ENCODE measurements around the gene PTPRE.
A peak's percentile ranks its signal among the peaks of the same experiment; 100 is the strongest.

PTPRE gene

GRCh38 chr10:127890832-127891334 lies 16.0 kb upstream of the PTPRE start:
- Mint-ChIP-seq H3K27ac (no peak overlapping the region), H3K4me1 (no peaks in the 10 kb centered on the region), H3K4me3 (no peak overlapping the region), H3K9me3 (no peaks in the 10 kb centered on the region), H3K27me3 (peaks cover 23% of the 10 kb centered on the region), H3K36me3 (no peaks in the 10 kb centered on the region)
- ATAC-seq: no peak

- no peaks in the 10 kb centered on the region for H3K36me3 Mint-ChIP-seq
- ATAC-seq: no peak
- H3K27ac Mint-ChIP-seq: no peak within 1 kb of the TSS
- peaks cover 2% of the 10 kb centered on the region for H3K9me3 Mint-ChIP-seq
- H3K4me1 Mint-ChIP-seq: no peaks in the 10 kb centered on the region
- H3K27me3 Mint-ChIP-seq: peaks cover 15% of the 10 kb centered on the region
- H3K4me3 Mint-ChIP-seq: no peak within 1 kb of the TSS
Measured at GRCh38 chr10:127892743-127893142, 14.2 kb upstream of the PTPRE start, which contains the start of gene CLRN3. TSS of gene CLRN3 (minus strand) at chr10:127892941. CDS start at chr10:127892784, 157 bp downstream.

GRCh38 chr10:127894146-127894545 lies 12.8 kb upstream of the PTPRE start:
- Mint-ChIP-seq H3K27ac (no peak overlapping the region), H3K4me1 (no peaks in the 10 kb centered on the region), H3K4me3 (no peak overlapping the region), H3K9me3 (peaks cover 7% of the 10 kb centered on the region), H3K27me3 (peaks cover 13% of the 10 kb centered on the region), H3K36me3 (no peaks in the 10 kb centered on the region)
- no peak for ATAC-seq

DNA sequence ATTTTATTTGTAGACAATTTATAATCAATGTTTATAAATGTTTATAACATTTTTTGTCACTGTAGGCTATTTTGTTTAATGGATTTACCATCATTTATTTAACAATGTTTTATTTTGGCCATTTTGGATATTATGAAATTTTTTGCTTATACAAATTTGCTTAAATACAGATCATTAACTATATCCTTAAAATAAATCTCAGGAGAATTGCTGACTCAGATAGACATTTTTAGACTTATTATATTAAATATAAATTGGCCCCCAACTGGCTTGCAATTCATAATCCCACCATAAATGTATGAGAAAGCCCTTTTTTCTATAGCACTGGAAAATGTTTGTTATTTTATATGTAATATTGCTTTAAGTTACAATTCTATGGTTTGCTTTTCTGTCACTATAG lies 10.3 kb upstream of the PTPRE start:
- peaks cover 22% of the 10 kb centered on the region for H3K27me3 Mint-ChIP-seq
- no peaks in the 10 kb centered on the region for H3K4me1 Mint-ChIP-seq

GRCh38 chr10:127897177-127897576 lies 9.7 kb upstream of the PTPRE start:
- Mint-ChIP-seq H3K36me3 (no peaks in the 10 kb centered on the region), H3K4me1 (no peaks in the 10 kb centered on the region), H3K9me3 (peaks cover 7% of the 10 kb centered on the region), H3K27ac (no peak overlapping the region), H3K27me3 (peaks cover 22% of the 10 kb centered on the region), H3K4me3 (no peak overlapping the region)
- ATAC-seq: no peak

More for the DNA sequence above, 10.3 kb upstream of the PTPRE start:
- Mint-ChIP-seq H3K27ac (no peak overlapping the region), H3K4me3 (no peak overlapping the region), H3K9me3 (peaks cover 7% of the 10 kb centered on the region), H3K36me3 (no peaks in the 10 kb centered on the region)
- ATAC-seq: no peak

- H3K4me1 Mint-ChIP-seq: no peaks in the 10 kb centered on the region
- no peaks in the 10 kb centered on the region for H3K36me3 Mint-ChIP-seq
- H3K27ac Mint-ChIP-seq: no peak overlapping the region
- ATAC-seq: no peak
- no peak overlapping the region for H3K4me3 Mint-ChIP-seq
- peaks cover 7% of the 10 kb centered on the region for H3K9me3 Mint-ChIP-seq
- H3K27me3 Mint-ChIP-seq: peaks cover 46% of the 10 kb centered on the region
Measured at GRCh38 chr10:127899766-127900387, 7.0 kb upstream of the PTPRE start.

DNA sequence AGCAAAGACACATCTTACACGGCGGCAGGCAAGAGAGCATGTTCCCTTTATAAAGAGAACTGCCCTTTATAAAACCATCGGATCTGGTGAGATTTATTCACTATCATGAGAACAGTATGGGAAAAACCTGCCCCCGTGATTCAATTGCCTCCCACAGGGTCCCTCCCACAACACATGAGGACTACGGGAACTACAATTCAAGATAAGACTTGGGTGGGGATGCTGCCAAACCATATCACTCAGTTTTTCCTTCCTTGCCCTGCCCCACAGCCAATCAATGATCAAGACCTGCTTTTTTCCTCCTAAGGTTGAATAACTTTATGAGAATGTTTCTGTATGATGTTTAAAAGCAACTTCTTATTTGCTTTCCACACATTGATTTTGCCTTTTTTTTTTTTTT lies 3.1 kb upstream of the PTPRE start:
- Mint-ChIP-seq H3K27me3 (peaks cover 56% of the 10 kb centered on the region), H3K4me1 (peaks cover 7% of the 10 kb centered on the region), H3K4me3 (no peak overlapping the region), H3K36me3 (no peaks in the 10 kb centered on the region), H3K9me3 (no peaks in the 10 kb centered on the region), H3K27ac (no peak overlapping the region)
- no peak for ATAC-seq

- no peaks in the 10 kb centered on the region for H3K9me3 Mint-ChIP-seq
- H3K27me3 Mint-ChIP-seq: peaks cover 49% of the 10 kb centered on the region
- no peak overlapping the region for H3K27ac Mint-ChIP-seq
Measured at GRCh38 chr10:127904311-127905000, 2.4 kb upstream of the PTPRE start.

DNA sequence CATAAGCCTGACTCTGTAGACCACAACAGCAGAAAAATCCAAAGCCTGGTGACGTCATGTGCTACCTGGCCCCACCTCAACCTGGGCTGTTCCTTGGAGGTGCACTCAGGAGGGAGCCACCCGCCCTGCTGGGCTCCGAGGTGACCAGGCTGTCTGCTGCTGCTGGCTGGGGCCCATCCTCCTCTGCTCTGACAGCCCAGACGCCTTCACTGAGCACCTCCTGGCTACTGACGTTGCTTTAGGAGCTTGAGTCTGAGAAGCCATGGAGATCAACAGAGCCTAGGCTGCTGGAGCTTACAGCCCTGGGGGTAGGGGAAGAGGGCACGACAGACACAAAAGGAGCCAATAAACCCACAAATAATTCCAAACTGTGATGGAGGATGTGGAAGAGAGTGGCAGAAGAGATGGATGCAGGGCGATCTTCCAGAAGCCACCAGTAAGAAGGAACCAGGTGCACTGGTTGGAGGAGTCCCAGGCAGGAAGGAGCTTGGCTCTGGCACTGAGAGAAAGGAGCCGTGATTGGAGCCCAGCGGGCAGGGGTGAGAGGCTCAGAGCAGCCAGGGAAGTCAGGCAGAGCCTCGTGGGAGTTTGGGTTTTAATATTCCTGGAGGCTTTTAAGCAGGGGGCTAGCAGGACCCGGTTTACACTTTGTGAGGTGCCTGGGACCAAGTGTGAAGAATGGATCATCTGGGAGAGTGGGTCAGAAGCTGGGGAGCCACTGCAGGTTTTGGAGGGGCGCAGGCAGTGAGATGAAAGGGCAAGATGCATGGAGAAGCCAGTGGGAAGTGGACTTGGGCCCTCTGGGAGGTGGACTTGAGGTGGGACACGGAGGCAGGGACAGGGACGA lies 1.7 kb upstream of the PTPRE start:
- no peak for ATAC-seq
- Mint-ChIP-seq H3K27me3 (peaks cover 43% of the 10 kb centered on the region), H3K27ac (no peak overlapping the region), H3K4me1 (peaks cover 7% of the 10 kb centered on the region), H3K9me3 (no peaks in the 10 kb centered on the region), H3K36me3 (no peaks in the 10 kb centered on the region), H3K4me3 (no peak overlapping the region)

More at GRCh38 chr10:127904311-127905000, 2.4 kb upstream of the PTPRE start:
- ATAC-seq: no peak
- H3K4me1 Mint-ChIP-seq: peaks cover 7% of the 10 kb centered on the region
- no peaks in the 10 kb centered on the region for H3K36me3 Mint-ChIP-seq
- no peak overlapping the region for H3K4me3 Mint-ChIP-seq

DNA sequence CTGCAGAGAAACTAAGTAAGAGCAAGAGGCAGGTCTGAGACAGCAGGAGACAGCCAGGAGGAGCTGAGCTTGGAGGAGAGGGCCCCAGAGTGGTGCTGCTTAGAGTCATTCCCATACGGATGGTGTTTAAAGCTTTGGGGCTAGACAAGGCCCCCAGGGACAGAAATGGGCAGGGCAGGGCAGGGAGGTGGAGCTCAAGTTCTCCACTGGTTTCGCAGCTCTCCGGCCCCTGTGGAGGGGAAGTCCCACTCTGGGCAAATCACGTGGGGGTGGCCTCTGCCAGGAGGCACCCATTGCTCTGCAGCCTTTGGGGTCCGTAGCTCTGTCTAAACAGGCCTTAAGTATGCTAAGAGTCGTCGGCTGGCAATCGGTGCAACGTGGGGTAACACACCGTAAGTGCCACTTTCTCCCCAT lies 1.0 kb upstream of the PTPRE start:
- ATAC-seq: no peak
- Mint-ChIP-seq H3K27ac (no peak overlapping the region), H3K36me3 (no peaks in the 10 kb centered on the region), H3K27me3 (peaks cover 43% of the 10 kb centered on the region), H3K4me3 (no peak overlapping the region), H3K9me3 (no peaks in the 10 kb centered on the region), H3K4me1 (peaks cover 7% of the 10 kb centered on the region)

GRCh38 chr10:127907411-127908105 lies 655 bp downstream of the PTPRE start:
- H3K4me3 Mint-ChIP-seq: peak overlapping the region; percentile 24
- H3K36me3 Mint-ChIP-seq: no peaks in the 10 kb centered on the region
- no peaks in the 10 kb centered on the region for H3K9me3 Mint-ChIP-seq
- peak; percentile 34 for ATAC-seq
- H3K27ac Mint-ChIP-seq: no peak overlapping the region
- peaks cover 7% of the 10 kb centered on the region for H3K4me1 Mint-ChIP-seq
- peaks cover 42% of the 10 kb centered on the region for H3K27me3 Mint-ChIP-seq

- no peaks in the 10 kb centered on the region for H3K9me3 Mint-ChIP-seq
- ATAC-seq: no peak
- H3K4me1 Mint-ChIP-seq: peaks cover 7% of the 10 kb centered on the region
- peaks cover 34% of the 10 kb centered on the region for H3K27me3 Mint-ChIP-seq
- H3K4me3 Mint-ChIP-seq: no peak overlapping the region
- no peak overlapping the region for H3K27ac Mint-ChIP-seq
- no peaks in the 10 kb centered on the region for H3K36me3 Mint-ChIP-seq
Measured at GRCh38 chr10:127908106-127908958, 1.4 kb downstream of the PTPRE start.

- Mint-ChIP-seq H3K27ac (no peak overlapping the region), H3K36me3 (no peaks in the 10 kb centered on the region), H3K9me3 (no peaks in the 10 kb centered on the region), H3K4me3 (no peak overlapping the region), H3K4me1 (peaks cover 7% of the 10 kb centered on the region), H3K27me3 (peaks cover 28% of the 10 kb centered on the region)
- no peak for ATAC-seq
Measured at GRCh38 chr10:127908959-127909267, 2.0 kb downstream of the PTPRE start.

- peaks cover 7% of the 10 kb centered on the region for H3K4me1 Mint-ChIP-seq
- no peak for ATAC-seq
- no peak overlapping the region for H3K27ac Mint-ChIP-seq
- H3K27me3 Mint-ChIP-seq: peaks cover 18% of the 10 kb centered on the region
- no peak overlapping the region for H3K4me3 Mint-ChIP-seq
- H3K9me3 Mint-ChIP-seq: no peaks in the 10 kb centered on the region
- no peaks in the 10 kb centered on the region for H3K36me3 Mint-ChIP-seq
Measured at GRCh38 chr10:127909716-127910463, 3.0 kb downstream of the PTPRE start.
